ENCODE data around the gene RAB6D.
"Not testable (repeated sequence)": the region's sequence is repeated elsewhere in the genome, so short reads cannot be mapped to it uniquely, and the experiment has no call there.

RAB6D gene

GRCh38 chr2:131394147-131394931 lies 30.4 kb upstream of the RAB6D start:
- TF ChIP-seq CSDC2 (CRISPR knock-in tag; IDR thresholded peaks at IDR 0.05) (no peak), CREB5 (CRISPR knock-in tag; IDR thresholded peaks at IDR 0.05; ENCODE audit: low read depth) (no peak), ARNTL (CRISPR knock-in tag; IDR thresholded peaks at IDR 0.05; ENCODE audit: borderline replicate concordance, low read depth) (no peak), ZNF70 (CRISPR knock-in tag; IDR thresholded peaks at IDR 0.05) (no peak)
- ATAC-seq = no peak

- not testable (repeated sequence) for ATAC-seq
Measured at GRCh38 chr2:131391953-131392352, 28.0 kb upstream of the RAB6D start.

- ATAC-seq = not testable (repeated sequence)
Measured at GRCh38 chr2:131391471-131391870, 27.5 kb upstream of the RAB6D start.

- ATAC-seq = not testable (repeated sequence)
Measured at GRCh38 chr2:131390495-131391130, 26.6 kb upstream of the RAB6D start.

GRCh38 chr2:131389657-131390056 lies 25.7 kb upstream of the RAB6D start:
- TF ChIP-seq ZNF70 (CRISPR knock-in tag; IDR thresholded peaks at IDR 0.05) = no peak
- ATAC-seq = no peak

- ATAC-seq = not testable (repeated sequence)
Measured at GRCh38 chr2:131388834-131389233, 24.9 kb upstream of the RAB6D start.

- not testable (repeated sequence) for ATAC-seq
Measured at GRCh38 chr2:131373111-131373510, 9.1 kb upstream of the RAB6D start.

GRCh38 chr2:131369954-131370353 lies 6.0 kb upstream of the RAB6D start:
- TF ChIP-seq ZNF8 (CRISPR knock-in tag; IDR thresholded peaks at IDR 0.05) (no peak), TOX (CRISPR knock-in tag; IDR thresholded peaks at IDR 0.05; ENCODE audit: borderline replicate concordance) (no peak), TCF4 (CRISPR knock-in tag; IDR thresholded peaks at IDR 0.05; ENCODE audit: borderline replicate concordance) (no peak), ZNF565 (CRISPR knock-in tag; conservative IDR thresholded peaks at IDR 0.05; ENCODE audit: low read depth) (no peak), ISL1 (CRISPR knock-in tag; IDR thresholded peaks at IDR 0.05) (no peak)
- no peak for ATAC-seq

- ATAC-seq = not testable (repeated sequence)
Measured at GRCh38 chr2:131368493-131369066, 4.6 kb upstream of the RAB6D start.

GRCh38 chr2:131367352-131367751 lies 3.4 kb upstream of the RAB6D start:
- no peak for TF ChIP-seq CSRNP3 (CRISPR knock-in tag; IDR thresholded peaks at IDR 0.05)
- no peak for TF ChIP-seq ZNF565 (CRISPR knock-in tag; conservative IDR thresholded peaks at IDR 0.05; ENCODE audit: low read depth)
- TF ChIP-seq GLIS3 (CRISPR knock-in tag; IDR thresholded peaks at IDR 0.05) = no peak
- no peak for TF ChIP-seq POU6F1 (CRISPR knock-in tag; IDR thresholded peaks at IDR 0.05; ENCODE audit: borderline replicate concordance, low read depth)
- TF ChIP-seq OSR1 (CRISPR knock-in tag; IDR thresholded peaks at IDR 0.05) = no peak
- no peak for TF ChIP-seq SNAI2 (CRISPR knock-in tag; IDR thresholded peaks at IDR 0.05)
- no peak for TF ChIP-seq ARNTL (CRISPR knock-in tag; IDR thresholded peaks at IDR 0.05; ENCODE audit: borderline replicate concordance, low read depth)
- TF ChIP-seq ZNF70 (CRISPR knock-in tag; IDR thresholded peaks at IDR 0.05) = no peak
- ATAC-seq = no peak

Data from SK-N-SH treated with all-trans-retinoic acid at 6 μM for 48 hours (cell line).